Esophagus muscularis mucosa (tissue), 4 donors: ENCODE results near the gene GABRB3.

Experiments
- EP300 ChIP-seq: sonication (generic); formaldehyde crosslinking; IDR thresholded peaks from one replicate; pipeline ENCODE4 v1.6.1; 2017; ENCODE audit warnings: antibody characterized with exemption
- POLR2A ChIP-seq: fragments of 450-650 bp; IDR thresholded peaks from one replicate; pipeline ENCODE4 v1.6.1; 2017; ENCODE audit warnings: antibody characterized with exemption, moderate library complexity, mild to moderate bottlenecking, low read depth
- TF ChIP-seq, protein P1 (sequence below), 3 experiments: fragments of 200-600 bp in 2 of 3; fragments of 450-650 bp in 1 of 3; sonication (generic) in 2 of 3; IDR thresholded peaks; one replicate each; pipeline ENCODE4 v1.5.1; 2017 to 2019; ENCODE audit warnings: antibody characterized with exemption in 3 of 3, mild to moderate bottlenecking in 2 of 3, moderate library complexity in 1 of 3

- TF ChIP-seq, protein P1, sequence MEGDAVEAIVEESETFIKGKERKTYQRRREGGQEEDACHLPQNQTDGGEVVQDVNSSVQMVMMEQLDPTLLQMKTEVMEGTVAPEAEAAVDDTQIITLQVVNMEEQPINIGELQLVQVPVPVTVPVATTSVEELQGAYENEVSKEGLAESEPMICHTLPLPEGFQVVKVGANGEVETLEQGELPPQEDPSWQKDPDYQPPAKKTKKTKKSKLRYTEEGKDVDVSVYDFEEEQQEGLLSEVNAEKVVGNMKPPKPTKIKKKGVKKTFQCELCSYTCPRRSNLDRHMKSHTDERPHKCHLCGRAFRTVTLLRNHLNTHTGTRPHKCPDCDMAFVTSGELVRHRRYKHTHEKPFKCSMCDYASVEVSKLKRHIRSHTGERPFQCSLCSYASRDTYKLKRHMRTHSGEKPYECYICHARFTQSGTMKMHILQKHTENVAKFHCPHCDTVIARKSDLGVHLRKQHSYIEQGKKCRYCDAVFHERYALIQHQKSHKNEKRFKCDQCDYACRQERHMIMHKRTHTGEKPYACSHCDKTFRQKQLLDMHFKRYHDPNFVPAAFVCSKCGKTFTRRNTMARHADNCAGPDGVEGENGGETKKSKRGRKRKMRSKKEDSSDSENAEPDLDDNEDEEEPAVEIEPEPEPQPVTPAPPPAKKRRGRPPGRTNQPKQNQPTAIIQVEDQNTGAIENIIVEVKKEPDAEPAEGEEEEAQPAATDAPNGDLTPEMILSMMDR (IDR thresholded peaks at IDR 0.05) = no peak
- TF ChIP-seq EP300 (no peak), POLR2A (no peak)
Measured at GRCh38 chr15:26648676-26649075, 124.2 kb downstream of the GABRB3 start.
